PC-3 (cell line): Measurements from ENCODE around the gene PDAP1. TPM values are rescaled to one million over a fixed set of nuclear protein-coding genes. Genes with fewer than 3 reads are reported as not detected.

Experiments used
- ATAC-seq: fragments of 200-7000 bp; cut with Tn5 transposase; 2 replicates; pipeline ENCODE4 v1.9.1; 2020; ENCODE audit warnings: mild to moderate bottlenecking, moderate library complexity
- BruUV-seq: library from RNA; stranded (reverse); fragments of 400-500 nt; replicated peaks from 2 replicates; lab custom pipeline; 2021; lab: Mats Ljungman, UMichigan
- CTCF ChIA-PET: fragments of 300-600 bp; sonication (Branson Sonifier 250); formaldehyde crosslinking; loops from one replicate; lab custom pipeline; 2022; ENCODE audit warnings: antibody characterized with exemption; lab: Charles Lee
- POLR2A ChIA-PET: fragments of 300-600 bp; sonication (Branson Sonifier 250); formaldehyde crosslinking; loops from one replicate; lab custom pipeline; 2022; ENCODE audit warnings: antibody characterized with exemption; ENCODE audit not compliant: unreplicated experiment; lab: Charles Lee
- DNase-seq: peaks from one replicate; pipeline ENCODE4 v3.0.0-alpha.2; 2015
- H2AFZ ChIP-seq: fragments of 300-600 bp; sonication (generic); 2 replicates; pipeline ENCODE4 v1.6.0; 2016; ENCODE audit warnings: antibody characterized with exemption, low read length
- H3F3A ChIP-seq: fragments of 300-600 bp; sonication (generic); one replicate; pipeline ENCODE4 v1.6.0; 2017; ENCODE audit warnings: antibody characterized with exemption, low read length, control low read depth, mild to moderate bottlenecking; ENCODE audit not compliant: unreplicated experiment
- H3K27ac ChIP-seq: fragments of 300-600 bp; sonication (generic); 2 replicates; pipeline ENCODE4 v1.5.1; 2016; ENCODE audit warnings: mild to moderate bottlenecking, low read length
- H3K27me3 ChIP-seq: fragments of 300-600 bp; sonication (generic); 2 replicates; pipeline ENCODE4 v1.6.1; 2016; ENCODE audit warnings: low read length, mixed read lengths
- H3K36me3 ChIP-seq: fragments of 300-600 bp; sonication (generic); 2 replicates; pipeline ENCODE4 v1.6.1; 2016; ENCODE audit warnings: low read depth, mixed run types, low read length, mixed read lengths
- H3K4me1 ChIP-seq: fragments of 300-600 bp; sonication (generic); 2 replicates; pipeline ENCODE4 v1.5.1; 2016; ENCODE audit warnings: low read length; ENCODE audit not compliant: insufficient read depth
- H3K4me2 ChIP-seq: fragments of 300-600 bp; sonication (generic); 2 replicates; pipeline ENCODE4 v1.6.0; 2016; ENCODE audit warnings: low read length
- H3K4me3 ChIP-seq: fragments of 300-600 bp; sonication (generic); 2 replicates; pipeline ENCODE4 v1.5.1; 2016; ENCODE audit warnings: mild to moderate bottlenecking, low read length, mixed read lengths
- H3K79me2 ChIP-seq: fragments of 300-600 bp; sonication (generic); 2 replicates; pipeline ENCODE4 v1.6.1; 2017; ENCODE audit warnings: low read length, mixed read lengths
- H3K9ac ChIP-seq: fragments of 300-600 bp; sonication (generic); 2 replicates; pipeline ENCODE4 v1.6.0; 2016; ENCODE audit warnings: mild to moderate bottlenecking, low read length
- H3K9me2 ChIP-seq: fragments of 300-600 bp; sonication (generic); replicated peaks from 2 replicates; pipeline ENCODE4 v1.6.1; 2016; ENCODE audit warnings: mixed run types, low read length, mixed read lengths
- H3K9me3 ChIP-seq: fragments of 300-600 bp; sonication (generic); 2 replicates; pipeline ENCODE4 v1.6.1; 2016; ENCODE audit warnings: low read length, mixed read lengths
- H4K20me1 ChIP-seq: fragments of 300-600 bp; sonication (generic); 2 replicates; pipeline ENCODE4 v1.6.1; 2016; ENCODE audit warnings: low read length, mixed read lengths
- EZH2 ChIP-seq: fragments of 300-600 bp; sonication (generic); IDR thresholded peaks from one replicate; pipeline ENCODE4 v1.6.1; 2017; ENCODE audit warnings: antibody characterized with exemption, mild to moderate bottlenecking, low read length; ENCODE audit not compliant: unreplicated experiment
- EZH2phosphoT487 ChIP-seq: fragments of 300-600 bp; sonication (generic); IDR thresholded peaks from 2 replicates; pipeline ENCODE4 v1.6.1; 2018; ENCODE audit warnings: mild to moderate bottlenecking, antibody characterized with exemption, low read length, borderline replicate concordance
- intact Hi-C: fragments of 100-400 bp; cut with micrococcal nuclease; formaldehyde crosslinking; loops from 2 replicates; pipeline ENCODE4 v1.9.0; 2023
- total RNA-seq: library from RNA; depleted of rRNA; stranded (reverse); fragments of >200 nt; gene quantifications from 2 replicates; pipeline ENCODE4 v1.2.3, GENCODE V29; 2014
- TF ChIP-seq, protein P1 (sequence below): fragments of 300-600 bp; sonication (generic); conservative IDR thresholded peaks from 2 replicates; pipeline ENCODE4 v1.5.1; 2017; ENCODE audit warnings: antibody characterized with exemption, low read depth, mild to moderate bottlenecking, low read length

Gene PDAP1
- total RNA-seq, 1 experiment from 2014 or later: 58.6 TPM

DNA sequence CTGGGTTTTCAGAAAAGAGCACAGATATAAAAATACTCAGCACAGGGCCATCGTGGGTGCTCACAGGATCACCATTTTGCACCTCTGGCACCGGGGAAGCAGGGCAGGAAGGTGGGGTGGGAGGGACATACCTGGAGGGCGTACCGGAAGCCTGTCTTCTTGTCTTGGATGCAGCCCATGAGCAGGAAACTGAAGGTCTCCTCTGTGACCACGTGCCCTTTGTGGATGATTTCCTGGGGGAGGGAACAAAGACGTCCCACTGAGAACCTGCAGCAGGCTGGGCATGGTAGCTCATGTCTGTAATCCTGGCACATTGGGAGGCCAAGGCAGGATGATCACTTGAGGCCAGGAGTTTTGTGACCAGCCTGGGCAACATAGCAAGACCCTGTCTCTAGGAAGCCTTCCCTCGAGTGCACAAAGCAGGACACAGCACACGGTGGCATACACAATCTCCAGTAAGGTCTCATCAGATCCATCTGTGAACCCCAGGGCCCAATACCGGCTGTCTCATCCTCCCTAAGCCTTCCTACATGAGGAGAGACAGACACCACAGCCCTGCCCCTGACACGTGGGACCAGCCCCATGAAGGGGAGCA, 20.7 kb upstream of the PDAP1 start:
- ChIA-PET POLR2A (no interaction called here), CTCF (no interaction called here)
- Histone ChIP-seq H3F3A (no peaks in the 10 kb centered on the region), H3K4me1 (no peaks in the 10 kb centered on the region), H3K4me3 (no peak overlapping the region), H3K79me2 (no peaks in the 10 kb centered on the region), H3K9me3 (no peaks in the 10 kb centered on the region), H3K4me2 (no peak overlapping the region), H3K27ac (no peak overlapping the region), H4K20me1 (no peaks in the 10 kb centered on the region), H2AFZ (no peak overlapping the region), H3K9ac (no peak overlapping the region), H3K9me2 (no peaks in the 10 kb centered on the region), H3K36me3 (peaks cover 8% of the 10 kb centered on the region), H3K27me3 (no peaks in the 10 kb centered on the region)
- no peak for ATAC-seq
- no TSS peak for BruUV-seq
- TF ChIP-seq, protein P1, sequence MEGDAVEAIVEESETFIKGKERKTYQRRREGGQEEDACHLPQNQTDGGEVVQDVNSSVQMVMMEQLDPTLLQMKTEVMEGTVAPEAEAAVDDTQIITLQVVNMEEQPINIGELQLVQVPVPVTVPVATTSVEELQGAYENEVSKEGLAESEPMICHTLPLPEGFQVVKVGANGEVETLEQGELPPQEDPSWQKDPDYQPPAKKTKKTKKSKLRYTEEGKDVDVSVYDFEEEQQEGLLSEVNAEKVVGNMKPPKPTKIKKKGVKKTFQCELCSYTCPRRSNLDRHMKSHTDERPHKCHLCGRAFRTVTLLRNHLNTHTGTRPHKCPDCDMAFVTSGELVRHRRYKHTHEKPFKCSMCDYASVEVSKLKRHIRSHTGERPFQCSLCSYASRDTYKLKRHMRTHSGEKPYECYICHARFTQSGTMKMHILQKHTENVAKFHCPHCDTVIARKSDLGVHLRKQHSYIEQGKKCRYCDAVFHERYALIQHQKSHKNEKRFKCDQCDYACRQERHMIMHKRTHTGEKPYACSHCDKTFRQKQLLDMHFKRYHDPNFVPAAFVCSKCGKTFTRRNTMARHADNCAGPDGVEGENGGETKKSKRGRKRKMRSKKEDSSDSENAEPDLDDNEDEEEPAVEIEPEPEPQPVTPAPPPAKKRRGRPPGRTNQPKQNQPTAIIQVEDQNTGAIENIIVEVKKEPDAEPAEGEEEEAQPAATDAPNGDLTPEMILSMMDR: no peak
- TF ChIP-seq EZH2 (no peak), EZH2phosphoT487 (no peak)
- intact Hi-C loops: no loop called here
- DNase-seq: no peak

DNA sequence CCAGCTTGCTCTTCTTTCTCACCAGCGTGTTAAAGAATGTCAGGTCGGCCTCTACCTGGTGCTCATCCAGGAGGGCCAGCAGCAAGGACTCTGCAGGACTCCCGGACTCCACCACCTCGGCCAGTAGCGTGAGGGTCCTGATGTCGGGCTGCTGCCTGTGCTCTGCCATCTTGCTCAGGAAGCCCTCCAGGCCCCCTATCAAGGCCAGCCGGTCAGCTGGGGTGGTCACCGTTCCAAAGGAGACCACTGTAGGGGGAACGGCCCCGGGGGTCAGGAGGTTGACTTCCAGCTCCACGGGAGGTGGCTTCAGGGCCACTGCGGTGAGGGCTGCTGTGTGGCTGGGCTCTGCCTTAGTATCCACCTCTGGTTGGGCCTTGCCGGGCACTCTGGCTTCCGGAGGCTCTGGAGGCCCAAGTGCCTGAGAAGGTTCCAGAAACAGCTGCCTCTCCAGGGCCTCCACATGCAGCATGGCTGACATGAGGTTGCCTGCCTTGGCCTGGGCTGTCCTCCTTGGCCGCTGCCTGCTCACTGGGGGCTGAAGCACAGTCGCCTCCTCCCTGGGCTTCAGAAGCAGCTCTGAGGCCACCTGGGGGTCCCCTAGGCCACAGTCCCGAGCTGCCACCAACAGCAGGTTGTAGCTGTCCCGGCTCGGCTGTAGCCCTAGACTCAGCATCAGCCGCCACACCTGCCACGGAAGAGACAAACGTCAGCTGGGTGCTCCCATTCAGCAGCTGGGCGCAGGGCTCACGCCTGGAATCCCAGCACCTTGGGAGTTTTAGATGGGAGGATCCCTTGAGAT, 16.7 kb upstream of the PDAP1 start:
- TF ChIP-seq, protein P1: no peak
- TF ChIP-seq EZH2phosphoT487 (no peak), EZH2 (no peak)
- H4K20me1 ChIP-seq: no peaks in the 10 kb centered on the region
- H3K9ac ChIP-seq: no peak overlapping the region
- H3K4me3 ChIP-seq: no peak overlapping the region
- intact Hi-C loops: no loop called here
- no peaks in the 10 kb centered on the region for H3K79me2 ChIP-seq
- POLR2A ChIA-PET: no interaction called here
- no peaks in the 10 kb centered on the region for H3F3A ChIP-seq
- no peaks in the 10 kb centered on the region for H3K9me3 ChIP-seq
- ATAC-seq: no peak
- CTCF ChIA-PET: no interaction called here
- H3K9me2 ChIP-seq: no peaks in the 10 kb centered on the region
- no peak overlapping the region for H2AFZ ChIP-seq
- DNase-seq: no peak
- no peak overlapping the region for H3K27ac ChIP-seq
- no TSS peak for BruUV-seq
- peaks cover 4% of the 10 kb centered on the region; the same call in 1 of the 2 replicates for H3K36me3 ChIP-seq
- no peak overlapping the region for H3K4me2 ChIP-seq
- no peaks in the 10 kb centered on the region for H3K4me1 ChIP-seq
- H3K27me3 ChIP-seq: no peaks in the 10 kb centered on the region

DNA sequence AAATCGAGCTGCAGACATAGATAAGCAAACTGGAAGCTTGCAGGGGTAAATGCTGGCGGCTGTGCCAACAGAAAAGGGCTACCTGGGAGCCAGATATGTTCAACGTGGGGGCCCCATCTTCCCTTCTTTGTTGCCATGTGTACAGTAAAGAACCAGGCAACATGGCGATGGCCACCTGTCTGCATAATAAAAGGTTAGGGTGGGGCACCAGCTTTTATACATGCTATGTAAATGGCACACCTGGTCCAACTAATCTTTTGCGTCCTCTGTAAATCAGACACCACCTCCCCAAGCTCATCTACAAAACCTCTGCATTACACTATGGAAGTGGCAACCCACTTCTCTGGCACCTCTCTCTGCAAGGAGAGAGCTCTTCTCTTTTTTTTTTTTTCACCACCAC, 14.2 kb upstream of the PDAP1 start:
- Histone ChIP-seq H3K4me3 (no peak overlapping the region), H3K9me3 (no peaks in the 10 kb centered on the region), H4K20me1 (no peaks in the 10 kb centered on the region), H3K79me2 (no peaks in the 10 kb centered on the region), H3K4me2 (no peak overlapping the region), H3K36me3 (peaks cover 17% of the 10 kb centered on the region), H2AFZ (no peak overlapping the region), H3K4me1 (no peaks in the 10 kb centered on the region), H3K9ac (no peak overlapping the region), H3K27ac (no peak overlapping the region), H3K27me3 (no peaks in the 10 kb centered on the region), H3K9me2 (no peaks in the 10 kb centered on the region), H3F3A (no peaks in the 10 kb centered on the region)
- TF ChIP-seq, protein P1: no peak
- no peak for TF ChIP-seq EZH2phosphoT487
- no peak for TF ChIP-seq EZH2
- DNase-seq (no peak), ATAC-seq (no peak)
- POLR2A ChIA-PET: interaction anchor here (0.5 kb wide), 1 partner anchor 592 kb away, joined by 4 read pairs; no protein-coding TSS in a partner anchor
- CTCF ChIA-PET: no interaction called here
- intact Hi-C loops: no loop called here
- BruUV-seq: no TSS peak
